ENCODE data around the gene P2RY6. TPM values are rescaled to one million over a fixed set of nuclear protein-coding genes. Genes with fewer than 3 reads are reported as not detected.
"Not testable (repeated sequence)": the region's sequence is repeated elsewhere in the genome, so short reads cannot be mapped to it uniquely, and the experiment has no call there.

P2RY6 gene
- total RNA-seq, 1 donor from 2014 or later: not detected

GRCh38 chr11:73268671-73269271 is 3.4 kb upstream of the P2RY6 start:
- Mint-ChIP-seq H3K27ac (ENCODE audit: unreplicated experiment) (peak overlapping the region; percentile 22), H3K4me3 (no peak overlapping the region), H3K36me3 (ENCODE audit: low read depth) (no peaks in the 10 kb centered on the region), H3K4me1 (peaks cover 16% of the 10 kb centered on the region), H3K27me3 (ENCODE audit: low read depth) (peaks cover 4% of the 10 kb centered on the region), H3K9me3 (no peaks in the 10 kb centered on the region)
- TF ChIP-seq, protein P1, sequence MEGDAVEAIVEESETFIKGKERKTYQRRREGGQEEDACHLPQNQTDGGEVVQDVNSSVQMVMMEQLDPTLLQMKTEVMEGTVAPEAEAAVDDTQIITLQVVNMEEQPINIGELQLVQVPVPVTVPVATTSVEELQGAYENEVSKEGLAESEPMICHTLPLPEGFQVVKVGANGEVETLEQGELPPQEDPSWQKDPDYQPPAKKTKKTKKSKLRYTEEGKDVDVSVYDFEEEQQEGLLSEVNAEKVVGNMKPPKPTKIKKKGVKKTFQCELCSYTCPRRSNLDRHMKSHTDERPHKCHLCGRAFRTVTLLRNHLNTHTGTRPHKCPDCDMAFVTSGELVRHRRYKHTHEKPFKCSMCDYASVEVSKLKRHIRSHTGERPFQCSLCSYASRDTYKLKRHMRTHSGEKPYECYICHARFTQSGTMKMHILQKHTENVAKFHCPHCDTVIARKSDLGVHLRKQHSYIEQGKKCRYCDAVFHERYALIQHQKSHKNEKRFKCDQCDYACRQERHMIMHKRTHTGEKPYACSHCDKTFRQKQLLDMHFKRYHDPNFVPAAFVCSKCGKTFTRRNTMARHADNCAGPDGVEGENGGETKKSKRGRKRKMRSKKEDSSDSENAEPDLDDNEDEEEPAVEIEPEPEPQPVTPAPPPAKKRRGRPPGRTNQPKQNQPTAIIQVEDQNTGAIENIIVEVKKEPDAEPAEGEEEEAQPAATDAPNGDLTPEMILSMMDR (conservative IDR thresholded peaks at IDR 0.05): no peak
- no peak for DNase-seq (ENCODE audit: low read depth, low spot score)

- Mint-ChIP-seq H3K36me3 (ENCODE audit: low read depth) (no peaks in the 10 kb centered on the region), H3K27ac (ENCODE audit: unreplicated experiment) (no peak overlapping the region), H3K4me3 (no peak overlapping the region), H3K4me1 (peaks cover 16% of the 10 kb centered on the region), H3K27me3 (ENCODE audit: low read depth) (peaks cover 4% of the 10 kb centered on the region), H3K9me3 (no peaks in the 10 kb centered on the region)
- no peak for DNase-seq (ENCODE audit: low read depth, low spot score)
- TF ChIP-seq, protein P1 (conservative IDR thresholded peaks at IDR 0.05): no peak
Measured at GRCh38 chr11:73269459-73270015, 2.6 kb upstream of the P2RY6 start.

DNA sequence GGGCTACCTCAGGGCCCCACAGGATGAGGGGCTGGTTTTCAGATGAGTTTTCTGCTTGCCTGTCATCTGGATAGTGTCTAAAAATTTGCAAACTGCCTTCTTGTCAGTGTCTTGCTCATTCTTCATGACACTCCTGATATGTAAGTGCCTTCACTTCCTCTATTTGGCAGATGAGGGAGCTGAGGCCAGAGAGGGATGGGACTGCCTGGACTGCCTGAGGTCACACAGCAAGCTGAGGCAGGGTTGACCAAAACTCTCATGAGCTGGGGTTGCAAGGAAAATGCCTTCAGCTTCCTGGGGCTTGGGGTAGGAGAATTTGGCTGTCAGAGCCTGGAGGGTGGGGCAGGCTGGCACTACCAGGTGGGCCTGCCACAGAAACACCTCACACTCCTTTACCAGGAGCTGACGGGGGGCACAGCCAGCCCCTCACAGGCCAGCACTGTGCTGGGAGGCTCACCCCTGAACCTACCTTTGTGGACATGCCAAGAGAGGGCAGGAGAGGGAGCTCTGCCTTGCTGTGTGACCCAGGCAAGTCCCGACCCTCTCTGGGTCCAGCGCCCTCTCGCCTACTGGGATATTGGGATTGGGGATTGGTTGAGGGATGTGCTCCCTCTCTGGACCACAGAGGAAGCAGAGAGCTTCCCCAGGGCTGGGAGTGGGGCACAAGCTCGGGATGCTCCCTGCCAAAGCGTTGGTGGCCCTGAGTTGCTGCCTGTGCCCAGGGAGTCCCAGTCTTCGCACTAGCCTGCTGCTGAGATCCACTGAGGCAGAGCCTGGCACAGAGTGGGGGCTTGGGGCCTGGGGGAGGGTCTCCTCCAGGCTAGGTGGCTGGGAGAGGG is 1.9 kb upstream of the P2RY6 start:
- no peak overlapping the region for H3K4me3 Mint-ChIP-seq

DNA sequence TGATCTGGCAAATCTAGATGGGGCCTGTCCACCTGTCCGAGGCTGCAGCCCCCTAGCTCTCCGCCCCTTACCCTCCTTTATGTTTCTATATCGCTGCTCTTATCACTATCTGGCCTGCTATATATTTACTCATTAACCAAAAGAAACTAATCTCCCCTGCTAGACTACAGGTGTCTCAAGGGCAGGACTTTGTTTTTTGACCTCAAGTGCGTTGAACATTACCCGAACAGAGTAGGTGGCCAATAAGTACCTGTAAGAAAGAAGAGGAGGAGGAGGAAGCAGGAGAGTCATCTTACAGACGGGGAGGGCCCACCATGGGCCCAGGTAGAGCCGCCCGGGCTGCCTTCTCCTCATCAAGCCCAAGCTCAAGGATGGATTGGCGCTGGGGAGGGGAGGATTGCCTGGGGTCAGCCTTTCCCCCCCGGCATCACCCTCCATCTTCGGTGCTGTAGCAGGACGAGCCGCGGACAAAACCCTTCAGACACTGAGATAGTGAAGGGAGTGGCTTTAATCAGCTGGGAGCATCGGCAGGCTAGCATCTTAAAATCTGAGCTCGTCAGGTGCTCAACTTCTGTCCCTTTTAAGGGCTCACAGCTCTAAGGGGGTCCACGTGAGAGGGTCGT is 1.2 kb upstream of the P2RY6 start:
- TF ChIP-seq, protein P1 (conservative IDR thresholded peaks at IDR 0.05): no peak
- no peak overlapping the region for H3K4me3 Mint-ChIP-seq
- H3K27ac Mint-ChIP-seq (ENCODE audit: unreplicated experiment): no peak overlapping the region
- H3K27me3 Mint-ChIP-seq (ENCODE audit: low read depth): no peaks in the 10 kb centered on the region
- no peaks in the 10 kb centered on the region for H3K9me3 Mint-ChIP-seq
- peaks cover 13% of the 10 kb centered on the region for H3K4me1 Mint-ChIP-seq
- DNase-seq (ENCODE audit: low read depth, low spot score): no peak
- no peaks in the 10 kb centered on the region for H3K36me3 Mint-ChIP-seq (ENCODE audit: low read depth)

More for the DNA sequence above, 1.9 kb upstream of the P2RY6 start:
- peaks cover 16% of the 10 kb centered on the region for H3K4me1 Mint-ChIP-seq
- TF ChIP-seq, protein P1 (conservative IDR thresholded peaks at IDR 0.05): no peak
- no peaks in the 10 kb centered on the region for H3K9me3 Mint-ChIP-seq
- no peak overlapping the region for H3K27ac Mint-ChIP-seq (ENCODE audit: unreplicated experiment)
- H3K36me3 Mint-ChIP-seq (ENCODE audit: low read depth): no peaks in the 10 kb centered on the region
- no peaks in the 10 kb centered on the region for H3K27me3 Mint-ChIP-seq (ENCODE audit: low read depth)
- no peak for DNase-seq (ENCODE audit: low read depth, low spot score)

DNA sequence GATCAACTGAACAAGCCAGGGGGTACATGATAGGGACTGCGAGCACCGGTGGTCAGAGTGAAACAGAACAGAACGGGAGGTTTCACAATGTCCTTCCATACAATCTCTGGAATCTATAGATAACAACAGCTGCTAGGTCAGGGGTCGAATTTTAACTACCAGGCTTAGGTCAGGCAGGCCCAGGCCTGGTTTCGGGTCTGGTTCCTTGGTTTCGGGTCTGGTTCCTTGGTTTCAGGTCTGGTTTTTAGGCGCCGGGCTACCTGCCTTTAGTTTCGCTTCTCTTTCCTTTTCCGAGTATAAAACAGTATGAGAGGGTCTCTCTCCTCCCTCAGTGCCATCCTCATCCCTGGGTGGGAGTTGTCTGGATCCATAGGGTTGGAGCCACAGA is 666 bp upstream of the P2RY6 start:
- not testable (repeated sequence) for H3K4me3 Mint-ChIP-seq; H3K27ac Mint-ChIP-seq (ENCODE audit: unreplicated experiment); DNase-seq (ENCODE audit: low read depth, low spot score)

More for the DNA sequence above, 666 bp upstream of the P2RY6 start:
- not testable (repeated sequence) for H3K9me3 Mint-ChIP-seq; H3K27me3 Mint-ChIP-seq (ENCODE audit: low read depth); H3K36me3 Mint-ChIP-seq (ENCODE audit: low read depth); H3K4me1 Mint-ChIP-seq
